Measurements from ENCODE around the gene SLC43A1.

GRCh38 chr11:57475191-57475590 is 40.3 kb downstream of the SLC43A1 start:
- TF ChIP-seq, protein P1, sequence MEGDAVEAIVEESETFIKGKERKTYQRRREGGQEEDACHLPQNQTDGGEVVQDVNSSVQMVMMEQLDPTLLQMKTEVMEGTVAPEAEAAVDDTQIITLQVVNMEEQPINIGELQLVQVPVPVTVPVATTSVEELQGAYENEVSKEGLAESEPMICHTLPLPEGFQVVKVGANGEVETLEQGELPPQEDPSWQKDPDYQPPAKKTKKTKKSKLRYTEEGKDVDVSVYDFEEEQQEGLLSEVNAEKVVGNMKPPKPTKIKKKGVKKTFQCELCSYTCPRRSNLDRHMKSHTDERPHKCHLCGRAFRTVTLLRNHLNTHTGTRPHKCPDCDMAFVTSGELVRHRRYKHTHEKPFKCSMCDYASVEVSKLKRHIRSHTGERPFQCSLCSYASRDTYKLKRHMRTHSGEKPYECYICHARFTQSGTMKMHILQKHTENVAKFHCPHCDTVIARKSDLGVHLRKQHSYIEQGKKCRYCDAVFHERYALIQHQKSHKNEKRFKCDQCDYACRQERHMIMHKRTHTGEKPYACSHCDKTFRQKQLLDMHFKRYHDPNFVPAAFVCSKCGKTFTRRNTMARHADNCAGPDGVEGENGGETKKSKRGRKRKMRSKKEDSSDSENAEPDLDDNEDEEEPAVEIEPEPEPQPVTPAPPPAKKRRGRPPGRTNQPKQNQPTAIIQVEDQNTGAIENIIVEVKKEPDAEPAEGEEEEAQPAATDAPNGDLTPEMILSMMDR (IDR thresholded peaks at IDR 0.05 in 2 of 3, conservative IDR thresholded peaks at IDR 0.05 in 1 of 3; ENCODE audit: borderline replicate concordance in 1 of 3, insufficient read depth in 1 of 3, low read depth in 2 of 3, low read length in 2 of 3) = no peak
- TF ChIP-seq JUND (IDR thresholded peaks at IDR 0.05) = no peak
- TF ChIP-seq ZFX (IDR thresholded peaks at IDR 0.05) = no peak
- no peak for TF ChIP-seq POLR2AphosphoS5 (IDR thresholded peaks at IDR 0.05; ENCODE audit: low read depth, low read length)
- no peak for TF ChIP-seq RAD21 (IDR thresholded peaks at IDR 0.05; ENCODE audit: low read depth)
- TF ChIP-seq, protein P2, sequence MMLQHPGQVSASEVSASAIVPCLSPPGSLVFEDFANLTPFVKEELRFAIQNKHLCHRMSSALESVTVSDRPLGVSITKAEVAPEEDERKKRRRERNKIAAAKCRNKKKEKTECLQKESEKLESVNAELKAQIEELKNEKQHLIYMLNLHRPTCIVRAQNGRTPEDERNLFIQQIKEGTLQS (IDR thresholded peaks at IDR 0.05) = no peak
- TF ChIP-seq POLR2A (IDR thresholded peaks at IDR 0.05; ENCODE audit: borderline replicate concordance, extremely low read depth, insufficient read depth, insufficient read length) = no peak
- TF ChIP-seq CEBPB (IDR thresholded peaks at IDR 0.05; ENCODE audit: low read depth) = no peak
- no peak for TF ChIP-seq EZH2 (IDR thresholded peaks at IDR 0.05)
- no peak for TF ChIP-seq REST (IDR thresholded peaks at IDR 0.05; ENCODE audit: low read depth)
- no peak for TF ChIP-seq YY1 (IDR thresholded peaks at IDR 0.05; ENCODE audit: extremely low read depth, insufficient replicate concordance, low read depth, low read length)
- TF ChIP-seq MAX (IDR thresholded peaks at IDR 0.05) = no peak
- TF ChIP-seq, protein P3, sequence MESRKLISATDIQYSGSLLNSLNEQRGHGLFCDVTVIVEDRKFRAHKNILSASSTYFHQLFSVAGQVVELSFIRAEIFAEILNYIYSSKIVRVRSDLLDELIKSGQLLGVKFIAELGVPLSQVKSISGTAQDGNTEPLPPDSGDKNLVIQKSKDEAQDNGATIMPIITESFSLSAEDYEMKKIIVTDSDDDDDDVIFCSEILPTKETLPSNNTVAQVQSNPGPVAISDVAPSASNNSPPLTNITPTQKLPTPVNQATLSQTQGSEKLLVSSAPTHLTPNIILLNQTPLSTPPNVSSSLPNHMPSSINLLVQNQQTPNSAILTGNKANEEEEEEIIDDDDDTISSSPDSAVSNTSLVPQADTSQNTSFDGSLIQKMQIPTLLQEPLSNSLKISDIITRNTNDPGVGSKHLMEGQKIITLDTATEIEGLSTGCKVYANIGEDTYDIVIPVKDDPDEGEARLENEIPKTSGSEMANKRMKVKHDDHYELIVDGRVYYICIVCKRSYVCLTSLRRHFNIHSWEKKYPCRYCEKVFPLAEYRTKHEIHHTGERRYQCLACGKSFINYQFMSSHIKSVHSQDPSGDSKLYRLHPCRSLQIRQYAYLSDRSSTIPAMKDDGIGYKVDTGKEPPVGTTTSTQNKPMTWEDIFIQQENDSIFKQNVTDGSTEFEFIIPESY (IDR thresholded peaks at IDR 0.05; ENCODE audit: extremely low read depth, insufficient replicate concordance, low read length) = no peak
